A549 (cell line): Measurements from ENCODE around the gene BCO1.

ENCODE experiments used
- CEBPB ChIP-seq, 2 experiments: fragments of >200 bp in 1 of 2; sonication (Bioruptor Twin) in 1 of 2; formaldehyde crosslinking in 1 of 2; IDR thresholded peaks; 2 replicates each; pipeline ENCODE4 v1.6.1; 2012 to 2016
- TF ChIP-seq, protein P1 (sequence below): fragments of >200 bp; sonication (Bioruptor Twin); formaldehyde crosslinking; IDR thresholded peaks from 3 replicates; pipeline ENCODE4 v1.5.1; 2016

DNA sequence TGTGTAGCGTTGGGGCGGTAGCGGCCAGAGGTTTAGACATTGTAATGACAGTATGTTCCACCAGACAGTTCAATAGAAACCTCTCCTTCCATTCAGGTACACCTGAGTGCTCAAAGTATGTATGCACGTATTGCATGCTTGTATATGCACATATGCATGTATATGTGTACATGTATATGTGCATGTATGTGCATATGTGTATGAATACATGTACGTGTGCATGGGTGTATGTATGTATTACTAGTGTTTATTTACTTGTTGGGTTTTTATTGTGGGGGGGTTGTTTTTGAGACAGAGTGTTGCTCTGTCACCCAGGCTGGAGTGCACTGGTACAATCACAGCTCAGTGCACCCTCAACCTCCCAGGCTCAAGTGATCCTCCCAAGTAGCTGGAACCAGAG, 30.0 kb downstream of the BCO1 start:
- no peak for TF ChIP-seq CEBPB (IDR thresholded peaks at IDR 0.05)
- TF ChIP-seq, protein P1, sequence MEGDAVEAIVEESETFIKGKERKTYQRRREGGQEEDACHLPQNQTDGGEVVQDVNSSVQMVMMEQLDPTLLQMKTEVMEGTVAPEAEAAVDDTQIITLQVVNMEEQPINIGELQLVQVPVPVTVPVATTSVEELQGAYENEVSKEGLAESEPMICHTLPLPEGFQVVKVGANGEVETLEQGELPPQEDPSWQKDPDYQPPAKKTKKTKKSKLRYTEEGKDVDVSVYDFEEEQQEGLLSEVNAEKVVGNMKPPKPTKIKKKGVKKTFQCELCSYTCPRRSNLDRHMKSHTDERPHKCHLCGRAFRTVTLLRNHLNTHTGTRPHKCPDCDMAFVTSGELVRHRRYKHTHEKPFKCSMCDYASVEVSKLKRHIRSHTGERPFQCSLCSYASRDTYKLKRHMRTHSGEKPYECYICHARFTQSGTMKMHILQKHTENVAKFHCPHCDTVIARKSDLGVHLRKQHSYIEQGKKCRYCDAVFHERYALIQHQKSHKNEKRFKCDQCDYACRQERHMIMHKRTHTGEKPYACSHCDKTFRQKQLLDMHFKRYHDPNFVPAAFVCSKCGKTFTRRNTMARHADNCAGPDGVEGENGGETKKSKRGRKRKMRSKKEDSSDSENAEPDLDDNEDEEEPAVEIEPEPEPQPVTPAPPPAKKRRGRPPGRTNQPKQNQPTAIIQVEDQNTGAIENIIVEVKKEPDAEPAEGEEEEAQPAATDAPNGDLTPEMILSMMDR = no peak
